HG03025 (cell line): ENCODE measurements around the gene ETNPPL.
"Not testable (repeated sequence)": the region's sequence is repeated elsewhere in the genome, so short reads cannot be mapped to it uniquely, and the experiment has no call there.

Experiments
- ATAC-seq: cut with Tn5 transposase; IDR thresholded peaks from one replicate; pipeline ENCODE4 v1.9.1; 2021; ENCODE audit warnings: mild to moderate bottlenecking, moderate library complexity; ENCODE audit not compliant: unreplicated experiment, low FRiP score

ETNPPL gene

DNA sequence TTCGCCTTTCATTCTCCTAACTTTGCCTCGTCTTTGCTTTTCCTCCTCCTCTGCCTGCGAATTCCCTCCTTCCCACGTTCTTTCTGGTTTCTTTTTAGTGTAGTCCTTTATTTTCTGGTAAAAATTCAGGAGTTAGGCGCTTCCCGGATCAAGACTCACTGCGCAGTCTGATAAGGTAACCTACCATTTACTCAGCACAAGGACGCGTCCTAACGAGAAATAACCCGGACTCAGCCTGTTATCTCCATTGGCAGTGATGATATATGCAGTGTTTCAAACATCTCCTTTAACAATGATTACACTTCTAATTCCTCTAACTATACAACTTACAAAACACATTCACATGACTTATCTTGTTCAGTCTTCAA, 357 bp upstream of the ETNPPL start:
- ATAC-seq, result no peak

DNA sequence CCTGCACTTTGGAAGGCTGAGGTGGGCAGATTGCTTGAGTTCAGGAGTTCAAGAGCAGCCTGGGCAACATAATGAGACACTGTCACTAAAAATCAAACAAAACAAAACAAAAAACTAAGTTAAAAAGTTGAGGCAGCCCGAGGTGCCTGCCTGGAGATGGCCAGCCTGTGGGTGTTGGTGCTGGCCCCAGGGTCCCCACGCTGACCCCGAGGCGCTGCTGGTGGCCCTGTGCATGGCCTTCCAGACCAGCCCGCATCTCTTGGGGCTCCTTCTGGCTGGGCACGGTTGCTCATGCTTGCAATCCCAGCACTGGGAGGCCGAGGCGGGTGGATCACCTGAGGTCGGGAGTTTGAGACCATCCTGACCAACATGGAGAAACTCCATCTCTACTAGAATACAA, 4.4 kb downstream of the ETNPPL start:
- ATAC-seq, result no peak

DNA sequence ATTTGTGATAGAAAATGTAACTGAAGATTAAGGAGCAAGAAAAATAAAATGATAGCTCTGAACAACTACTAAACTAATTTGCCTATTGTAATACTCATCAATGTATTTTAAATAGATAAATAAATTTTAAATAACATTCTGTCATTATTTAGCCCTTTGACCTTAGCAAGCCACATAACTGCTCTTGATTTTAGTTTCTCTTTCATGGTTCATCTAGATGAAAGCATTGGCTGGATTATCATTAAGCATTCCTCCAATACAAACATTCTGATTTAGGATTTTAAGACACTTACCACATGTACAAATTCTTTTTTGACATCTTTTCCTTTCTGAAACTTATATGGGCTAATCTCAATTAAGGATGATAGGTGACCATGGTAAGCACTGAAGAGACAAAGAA, 8.5 kb downstream of the ETNPPL start:
- ATAC-seq, result no peak

DNA sequence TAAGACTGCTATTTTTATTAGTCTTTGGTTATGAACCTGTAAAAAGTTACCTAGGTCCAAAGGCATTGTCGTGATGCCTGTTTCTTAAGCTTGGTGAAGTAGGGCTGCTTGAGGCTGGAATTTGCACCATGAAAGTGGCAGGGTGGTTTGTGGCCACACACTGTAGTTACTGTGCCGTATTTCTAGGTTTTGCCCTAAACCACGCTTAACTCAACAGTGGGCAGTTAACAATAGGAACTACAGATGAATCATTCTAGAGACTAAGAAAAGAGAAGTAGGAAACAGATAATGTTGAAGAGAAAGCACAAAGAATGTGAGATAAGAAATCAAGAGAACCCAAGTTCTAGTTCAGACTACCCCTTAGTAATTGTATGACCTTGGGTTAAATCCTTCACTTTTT, 11.5 kb downstream of the ETNPPL start:
- ATAC-seq, result no peak

DNA sequence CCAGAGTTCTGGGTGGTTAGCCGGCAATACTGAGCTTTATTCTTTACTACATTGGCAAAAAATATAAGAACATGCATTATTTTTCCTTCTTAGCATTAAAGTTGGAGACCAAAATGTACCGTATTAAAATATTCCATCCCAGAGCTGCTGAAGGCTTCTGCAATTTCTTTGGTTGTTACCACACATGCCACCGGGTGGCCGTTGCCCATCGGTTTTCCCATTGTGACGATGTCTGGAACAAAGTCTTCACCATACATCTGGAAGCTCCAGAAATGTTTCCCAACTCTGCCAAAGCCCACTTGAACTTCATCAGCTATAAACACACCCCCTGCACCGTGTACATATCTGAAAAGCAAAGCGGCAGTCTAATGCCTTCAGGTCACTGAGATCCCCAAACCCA, 13.7 kb downstream of the ETNPPL start:
- no peak for ATAC-seq

DNA sequence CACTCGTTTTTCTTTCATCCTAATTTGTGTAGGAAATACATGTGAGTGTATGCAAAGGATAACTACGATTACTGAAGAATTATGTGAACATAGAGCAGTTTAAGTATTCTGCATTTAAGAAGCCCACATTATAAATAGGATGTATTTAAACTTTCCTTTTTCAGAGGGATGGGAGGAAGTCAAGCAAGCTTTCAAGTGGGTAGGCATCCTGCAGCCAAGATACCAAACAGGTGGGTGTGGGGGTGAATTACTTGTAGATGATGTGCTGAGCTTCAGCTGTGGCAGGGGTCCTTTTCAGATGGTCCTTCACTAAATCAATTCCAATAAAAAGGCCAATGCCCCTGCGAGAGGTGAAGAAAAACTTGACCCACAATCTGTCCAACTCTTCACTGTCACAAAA, 16.3 kb downstream of the ETNPPL start:
- no peak for ATAC-seq

DNA sequence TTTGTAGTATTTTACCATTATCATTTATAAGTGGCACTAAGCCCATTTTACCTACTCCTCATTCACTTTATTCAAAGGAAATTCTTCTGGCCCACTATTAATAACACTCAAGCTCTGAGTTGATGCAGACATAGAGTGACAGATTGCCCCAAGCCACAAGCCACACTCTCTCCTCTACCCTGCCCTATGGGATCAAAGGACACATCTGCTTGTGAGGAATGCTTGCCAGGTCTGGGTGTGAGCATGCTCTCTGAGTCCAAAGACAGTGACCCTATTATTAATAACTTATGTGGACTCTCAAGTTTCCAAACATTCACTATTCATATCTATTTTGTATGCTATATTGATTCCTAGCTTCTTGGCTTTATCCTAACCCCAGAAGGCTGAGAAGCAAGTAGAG, 18.5 kb downstream of the ETNPPL start:
- ATAC-seq, result no peak

DNA sequence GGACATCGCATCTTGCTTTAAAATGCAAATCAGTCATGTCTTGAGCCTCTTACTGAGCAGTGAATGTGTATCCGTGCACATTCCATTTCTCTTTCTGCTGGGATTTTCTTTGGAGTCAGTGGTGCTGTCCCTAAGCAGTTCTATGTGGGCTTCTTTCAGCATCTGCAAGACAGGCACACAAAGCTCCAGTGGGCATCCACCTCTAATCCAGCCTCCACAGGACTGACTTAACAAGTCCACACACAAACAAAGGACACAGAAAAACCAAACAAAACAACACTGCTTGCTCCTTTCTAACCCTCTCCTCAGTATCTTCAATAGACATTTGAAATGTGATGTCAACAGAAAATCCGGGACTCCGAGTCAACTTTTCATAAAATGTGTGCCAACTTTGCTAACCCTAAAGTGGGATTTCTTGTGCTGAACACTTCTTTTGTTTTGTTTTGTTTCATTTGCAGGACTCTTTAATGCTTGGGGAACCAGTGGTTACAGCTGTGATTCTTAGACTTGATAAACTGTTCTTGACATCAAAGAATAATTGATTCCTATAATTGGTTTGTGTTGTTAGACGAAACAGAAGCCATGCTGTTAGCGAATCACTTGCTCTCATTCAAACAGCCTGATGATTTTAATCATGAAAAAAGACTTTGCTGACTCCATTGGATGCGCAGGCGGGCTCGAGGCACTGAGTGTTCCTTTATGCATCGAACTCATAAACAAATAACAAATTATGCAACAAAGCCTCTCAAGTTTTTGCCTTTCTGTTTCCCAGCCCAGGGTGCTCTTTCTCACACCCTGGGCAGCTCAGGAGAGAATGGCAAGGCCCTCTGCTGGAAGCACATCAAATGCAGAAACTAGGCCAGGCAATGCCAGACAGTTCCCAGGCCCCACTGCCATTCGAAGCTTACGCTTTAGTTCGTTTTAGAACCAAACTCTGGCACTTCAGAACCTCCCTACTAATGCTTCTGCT, 20.1 kb downstream of the ETNPPL start:
- no peak for ATAC-seq

DNA sequence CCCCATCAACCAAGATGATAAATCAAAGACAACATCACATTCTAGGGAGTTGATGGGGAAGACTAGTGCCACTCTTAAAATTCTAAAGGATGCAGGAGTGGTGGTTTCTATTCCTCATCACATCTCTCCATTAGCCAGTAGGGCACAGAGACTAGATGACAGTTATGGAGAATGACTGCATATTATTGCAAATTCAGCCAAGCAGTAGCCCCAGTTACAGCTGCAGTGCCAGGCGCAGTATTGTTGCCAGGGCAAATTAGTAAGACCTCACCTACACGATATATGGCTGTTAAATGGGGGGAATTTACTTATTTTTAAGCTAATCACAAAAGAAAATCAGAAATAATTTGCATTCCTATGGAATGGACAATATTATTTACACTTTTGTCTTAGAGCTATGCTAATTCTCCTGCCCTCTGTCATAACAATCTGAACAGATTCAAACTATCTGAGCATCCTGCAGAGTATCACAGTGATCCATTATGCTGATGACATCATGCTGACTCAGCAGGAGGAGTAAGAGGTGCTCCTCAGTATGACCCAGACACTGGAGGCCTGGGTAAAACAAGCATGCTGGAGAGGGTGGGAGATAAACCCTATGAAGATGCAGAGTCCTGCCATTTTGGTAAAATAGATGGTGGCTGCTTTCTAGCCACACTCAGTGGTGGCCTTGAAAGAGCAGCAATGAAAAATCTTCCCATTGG, 24.7 kb downstream of the ETNPPL start:
- ATAC-seq, result no peak

DNA sequence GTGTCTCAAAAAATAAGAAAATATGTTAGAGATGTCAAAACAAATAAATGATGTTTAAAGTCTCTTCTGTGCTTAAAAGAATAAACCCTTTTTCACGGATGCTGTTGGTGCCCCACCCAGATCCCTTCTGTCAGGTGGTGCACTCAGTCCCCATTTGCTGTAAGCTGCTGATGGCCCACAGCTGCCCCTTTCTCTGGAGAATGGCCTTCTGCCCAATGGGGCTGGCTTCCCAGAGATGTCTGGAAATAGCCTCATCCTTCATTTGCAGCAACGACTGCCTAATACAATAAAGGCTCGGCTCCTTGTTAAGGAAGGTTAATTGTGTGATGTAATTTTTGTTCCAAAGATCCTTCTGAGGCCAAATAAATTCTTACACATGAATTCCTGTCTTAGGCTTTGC, 31.8 kb downstream of the ETNPPL start:
- no peak for ATAC-seq

DNA sequence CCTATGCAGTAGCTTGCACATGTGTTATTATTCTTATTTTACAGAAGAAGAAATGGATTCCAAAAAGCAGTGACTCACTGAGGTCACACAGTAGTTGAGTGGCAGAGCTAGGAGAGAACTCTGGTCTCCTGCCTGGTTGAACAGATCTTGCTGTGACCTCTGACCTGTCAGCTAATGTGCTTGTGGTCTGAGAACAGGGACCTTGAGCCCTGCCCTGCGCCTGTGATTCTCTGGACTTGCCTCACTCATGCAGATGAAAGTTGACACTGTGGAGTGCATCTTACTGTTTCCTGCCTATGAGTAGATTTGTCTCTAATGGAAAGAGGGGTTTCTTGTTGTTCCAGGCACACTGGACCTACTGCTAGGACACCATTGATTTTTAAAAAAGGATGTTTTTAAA, 32.3 kb downstream of the ETNPPL start:
- ATAC-seq, result no peak

DNA sequence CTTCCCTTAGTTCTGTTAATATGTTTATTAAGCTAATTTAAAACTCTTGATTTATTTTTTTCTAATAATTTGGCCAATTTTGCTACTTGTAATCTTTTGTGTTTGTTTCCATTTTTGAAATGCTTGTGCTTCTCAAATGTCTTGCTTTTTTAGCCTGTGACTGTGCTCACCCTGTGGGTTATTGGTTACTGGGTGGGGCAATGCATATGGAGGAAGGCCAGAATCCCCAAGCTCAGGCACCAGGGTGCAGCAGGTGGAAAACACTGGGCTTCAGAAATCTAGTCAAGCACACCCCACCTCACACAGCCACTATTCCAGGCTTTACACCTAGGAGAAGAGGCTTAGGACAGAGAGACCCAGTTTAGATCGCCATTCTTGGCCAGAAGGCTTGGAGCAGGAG, 33.1 kb downstream of the ETNPPL start:
- no peak for ATAC-seq

DNA sequence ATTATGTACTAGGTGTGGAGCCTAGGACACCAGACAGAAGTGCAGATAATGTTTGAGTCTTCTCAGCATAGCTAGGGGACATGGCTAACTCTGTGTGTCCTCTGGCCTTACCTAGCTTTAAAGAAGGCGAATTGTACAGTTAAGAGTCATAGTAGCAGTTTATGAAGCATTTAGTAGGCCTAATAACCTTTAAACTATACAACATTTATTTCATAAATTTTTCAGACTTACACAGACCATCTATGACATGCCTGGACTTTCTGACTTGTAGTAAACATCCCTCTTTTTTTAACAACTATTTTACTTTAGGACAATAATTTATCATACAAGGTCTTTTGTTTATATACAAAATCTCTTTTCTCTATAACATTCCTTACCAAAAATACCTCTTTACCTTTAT, 37.4 kb downstream of the ETNPPL start:
- no peak for ATAC-seq

DNA sequence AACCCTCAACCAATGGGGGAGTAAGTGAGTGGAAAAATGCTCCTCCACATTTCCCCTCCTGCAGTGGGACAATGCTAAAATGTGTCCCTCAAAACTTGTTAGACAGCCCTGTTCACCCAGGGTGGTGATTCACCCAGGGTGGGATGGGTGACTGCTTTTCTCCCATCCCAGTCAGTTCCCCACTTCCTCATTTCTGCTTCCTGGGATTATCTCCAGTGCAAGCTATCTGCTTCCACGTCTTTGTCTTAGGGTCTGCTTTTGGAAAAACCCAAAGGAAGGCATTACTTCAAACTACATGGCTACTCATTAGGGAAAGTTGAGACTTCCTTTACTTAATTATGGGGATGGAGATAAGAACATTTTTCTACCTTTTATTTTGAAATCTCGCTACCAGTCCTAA, 45.5 kb downstream of the ETNPPL start:
- no peak for ATAC-seq

DNA sequence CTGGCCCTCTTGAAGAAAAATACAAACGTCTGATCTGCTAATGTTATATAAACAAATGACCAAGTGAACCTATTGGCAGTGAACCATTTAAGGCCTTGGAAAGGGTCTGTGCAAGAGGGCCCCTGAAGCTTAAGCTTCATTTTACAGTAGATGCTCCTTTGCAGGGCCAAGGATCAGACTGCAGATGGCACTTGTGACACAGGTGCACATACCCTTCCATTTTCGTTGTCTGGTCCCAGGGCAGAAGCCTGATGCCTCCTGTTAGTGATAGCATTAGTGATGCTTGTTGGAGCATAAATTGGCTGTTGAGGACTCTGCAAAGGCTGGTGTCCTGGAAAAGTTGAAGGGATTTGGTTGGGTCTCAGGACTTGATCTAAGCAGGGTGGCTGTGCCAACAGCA, 46.5 kb downstream of the ETNPPL start:
- no peak for ATAC-seq

DNA sequence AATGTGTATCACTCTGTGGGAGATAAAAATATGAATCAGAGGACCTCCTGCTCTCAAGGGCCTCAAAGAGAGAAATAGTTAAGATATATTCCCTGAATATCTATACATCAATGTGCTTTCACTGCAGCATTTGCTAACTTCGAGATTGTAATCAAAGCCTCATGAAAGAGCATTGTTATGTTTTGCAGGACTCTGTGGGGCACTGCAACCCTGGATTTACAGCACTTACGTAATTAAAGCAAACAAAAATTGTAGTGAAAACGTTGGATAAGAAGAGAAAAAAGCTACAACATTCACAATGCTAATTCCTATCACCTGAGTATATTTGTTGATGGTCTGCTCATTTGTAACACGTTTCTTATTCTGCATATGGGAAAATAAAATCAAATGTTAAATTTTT, 48.0 kb downstream of the ETNPPL start:
- no peak for ATAC-seq

DNA sequence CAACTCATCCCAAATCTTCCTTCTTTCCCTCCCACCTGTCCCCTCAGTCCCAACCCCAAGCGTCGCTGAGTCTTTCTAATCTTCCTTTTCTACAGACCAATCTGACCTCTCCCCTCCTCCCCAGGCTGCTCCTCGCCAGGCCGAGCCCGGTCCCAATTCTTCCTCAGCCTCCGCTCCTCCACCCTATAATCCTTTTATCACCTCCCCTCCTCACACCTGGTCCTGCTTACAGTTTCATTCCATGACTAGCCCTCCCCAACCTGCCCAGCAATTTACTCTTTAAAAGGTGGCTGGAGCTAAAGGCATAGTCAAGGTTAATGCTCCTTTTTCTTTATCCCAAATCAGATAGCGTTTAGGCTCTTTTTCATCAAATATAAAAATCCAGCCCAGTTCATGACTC, 52.3 kb downstream of the ETNPPL start:
- ATAC-seq, result not testable (repeated sequence)

DNA sequence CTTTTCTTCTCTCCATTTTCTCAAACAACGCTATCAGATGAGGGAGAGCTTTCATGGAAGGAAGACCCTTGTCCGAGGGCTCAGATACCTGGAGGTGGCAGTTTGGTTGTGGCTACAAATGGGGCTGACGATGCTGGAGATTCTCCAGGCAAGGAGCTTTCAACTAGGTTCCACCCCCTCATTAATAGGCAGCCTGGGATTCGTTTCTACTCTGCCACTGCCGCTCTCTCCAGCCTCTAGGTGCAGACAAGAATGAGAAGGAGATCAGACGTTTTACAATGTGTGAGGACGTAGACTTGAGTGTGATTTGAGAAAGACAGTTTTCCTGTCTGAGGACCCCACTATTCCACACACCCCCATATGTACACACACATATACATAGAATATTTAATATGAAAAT, 53.1 kb downstream of the ETNPPL start:
- ATAC-seq, result no peak

DNA sequence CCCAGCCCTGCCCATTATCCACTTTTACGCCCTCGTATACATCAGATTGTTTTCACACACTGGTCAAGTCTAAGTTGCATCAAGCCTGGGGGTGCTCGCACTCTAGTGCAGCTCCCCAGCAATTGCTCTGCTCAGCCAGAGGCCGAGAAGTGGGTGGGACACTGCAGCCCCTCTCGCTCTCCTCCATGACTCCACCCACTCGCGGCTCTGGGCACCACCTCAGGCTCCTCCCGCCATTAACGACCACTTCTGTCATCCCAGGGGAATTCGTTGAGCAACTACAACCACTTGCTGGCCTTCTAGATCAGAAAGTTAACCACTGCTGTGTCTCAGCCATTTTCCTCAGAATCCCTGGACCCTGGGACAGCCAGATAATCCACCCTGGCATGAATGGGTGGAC, 53.6 kb downstream of the ETNPPL start:
- ATAC-seq, result no peak

DNA sequence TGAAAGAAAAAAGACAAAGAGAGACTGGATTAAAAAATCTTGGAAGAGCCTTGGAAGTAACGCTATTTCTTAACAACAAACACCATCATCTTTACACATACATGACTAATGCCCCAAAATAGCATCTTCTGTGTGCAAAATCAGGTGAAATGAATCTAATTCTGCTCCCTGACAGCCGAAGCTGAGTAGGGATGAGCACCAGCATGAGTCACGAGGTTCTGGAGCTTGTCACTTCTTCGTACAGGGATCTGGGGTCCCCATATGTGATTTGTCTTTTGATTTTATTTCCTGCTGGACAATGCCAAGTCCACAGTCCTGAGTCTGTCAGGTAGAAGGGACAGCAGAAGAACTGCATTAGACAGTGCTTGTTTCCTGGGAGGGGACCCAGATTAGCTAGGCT, 56.6 kb downstream of the ETNPPL start:
- no peak for ATAC-seq

DNA sequence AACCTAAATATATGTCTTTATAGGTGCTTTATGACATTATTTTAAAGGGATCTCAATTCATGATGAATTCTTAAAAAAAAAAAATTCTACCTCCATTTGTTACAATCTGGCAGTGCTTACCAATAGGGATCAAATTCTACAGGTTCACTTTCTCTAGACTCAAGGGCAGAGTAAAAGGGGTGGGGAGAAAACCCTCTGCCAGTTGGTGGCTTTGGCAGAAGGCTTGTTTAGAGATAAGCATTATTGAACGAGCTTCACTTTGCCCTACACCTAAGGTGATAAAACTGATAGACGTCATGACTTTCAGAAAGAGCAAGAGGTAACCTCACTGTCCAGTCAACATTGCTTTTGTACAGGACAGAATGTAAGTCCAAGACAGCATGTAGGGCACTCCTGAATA, 58.9 kb downstream of the ETNPPL start:
- ATAC-seq, result no peak

DNA sequence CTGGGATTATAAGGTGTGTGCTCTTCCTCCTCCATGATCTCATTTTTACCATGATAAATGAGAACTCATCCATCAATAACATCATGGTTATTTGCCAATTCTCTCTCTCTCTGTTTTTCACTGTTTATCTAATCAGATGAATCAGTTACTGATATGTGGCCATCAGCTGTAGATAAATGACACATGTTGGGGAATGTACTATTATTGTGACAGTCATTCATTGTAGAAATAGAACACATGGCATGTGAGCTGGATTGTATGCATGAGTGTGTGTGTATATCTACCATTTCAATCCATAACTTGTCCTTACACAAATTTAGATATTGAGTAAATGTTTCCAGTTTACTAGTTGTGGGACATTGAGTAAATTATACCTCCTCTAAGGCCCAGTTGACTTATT, 59.5 kb downstream of the ETNPPL start:
- ATAC-seq, result no peak
